HEK293 (cell line): ENCODE measurements around the gene RIT1.

Experiments used
- CTCF ChIA-PET: fragments of 350-600 bp; formaldehyde crosslinking; extraction: SDS; loops from one replicate; lab custom pipeline; 2021; ENCODE audit warnings: antibody characterized with exemption; lab: Yijun Ruan, JAX
- POLR2A ChIA-PET: fragments of 300-600 bp; formaldehyde crosslinking; extraction: SDS; loops from one replicate; lab custom pipeline; 2020; ENCODE audit warnings: antibody characterized with exemption, inconsistent platforms; lab: Yijun Ruan, JAX
- H3K27ac ChIP-seq: fragments of 200-500 bp; sonication (Bioruptor generic); 2 replicates; pipeline ENCODE4 v1.5.1; 2014; ENCODE audit warnings: low read depth, low read length, control low read depth, inconsistent platforms; ENCODE audit errors: extremely low read depth
- H3K36me3 ChIP-seq, 2 experiments: fragments of 200-500 bp in 1 of 2; sonication (Bioruptor generic) in 1 of 2; 1 replicate in 1 of 2; 2 replicates in 1 of 2; pipeline ENCODE4 v1.5.1; 2014 to 2017; ENCODE audit warnings: inconsistent platforms in 2 of 2, low read length in 2 of 2; ENCODE audit not compliant: control insufficient read depth in 2 of 2, insufficient read depth in 1 of 2
- H3K4me1 ChIP-seq: fragments of 200-500 bp; sonication (Bioruptor generic); 2 replicates; pipeline ENCODE4 v1.5.1; 2014; ENCODE audit warnings: mild to moderate bottlenecking, low read length, inconsistent platforms; ENCODE audit not compliant: control insufficient read depth, insufficient read depth
- H3K4me3 ChIP-seq: 2 replicates; pipeline ENCODE4 v1.5.1; 2011; ENCODE audit warnings: low read depth, mild to moderate bottlenecking, control low read depth, low read length, moderate library complexity
- H3K9me3 ChIP-seq: fragments of 200-500 bp; sonication (Bioruptor generic); 2 replicates; pipeline ENCODE4 v1.5.1; 2014; ENCODE audit warnings: low read depth, low read length, inconsistent platforms; ENCODE audit not compliant: control insufficient read depth, insufficient read depth
- GFI1B ChIP-seq: fragments of 450-650 bp; formaldehyde crosslinking; IDR thresholded peaks from 2 replicates; pipeline ENCODE4 v1.5.1; 2016; ENCODE audit warnings: missing biosample characterization, missing genetic modification characterization
- GLI4 ChIP-seq: fragments of 450-650 bp; formaldehyde crosslinking; IDR thresholded peaks from 2 replicates; pipeline ENCODE4 v1.5.1; 2016; ENCODE audit warnings: missing biosample characterization, missing genetic modification characterization
- IKZF3 ChIP-seq: fragments of 450-650 bp; IDR thresholded peaks from 2 replicates; pipeline ENCODE4 v1.5.0; 2018; ENCODE audit warnings: missing biosample characterization, mild to moderate bottlenecking, missing genetic modification characterization, moderate library complexity
- PRDM1 ChIP-seq: fragments of 450-650 bp; formaldehyde crosslinking; IDR thresholded peaks from 2 replicates; pipeline ENCODE4; 2016; ENCODE audit warnings: missing biosample characterization, missing genetic modification characterization
- SP3 ChIP-seq: fragments of 450-650 bp; formaldehyde crosslinking; IDR thresholded peaks from 2 replicates; pipeline ENCODE4 v1.5.1; 2016; ENCODE audit warnings: missing biosample characterization, missing genetic modification characterization
- ZBTB20 ChIP-seq: fragments of 450-650 bp; formaldehyde crosslinking; IDR thresholded peaks from 2 replicates; pipeline ENCODE4 v1.5.1; 2016; ENCODE audit warnings: missing biosample characterization, missing genetic modification characterization
- ZNF146 ChIP-seq: fragments of 450-650 bp; formaldehyde crosslinking; IDR thresholded peaks from 2 replicates; pipeline ENCODE4 v1.5.1; 2016; ENCODE audit warnings: missing biosample characterization, missing genetic modification characterization
- ZNF175 ChIP-seq: fragments of 450-650 bp; formaldehyde crosslinking; IDR thresholded peaks from 2 replicates; pipeline ENCODE4 v1.5.1; 2016; ENCODE audit warnings: missing biosample characterization, missing genetic modification characterization
- ZNF292 ChIP-seq: fragments of 450-650 bp; formaldehyde crosslinking; IDR thresholded peaks from 2 replicates; pipeline ENCODE4 v1.5.1; 2016; ENCODE audit warnings: low read depth, missing biosample characterization, missing genetic modification characterization, borderline replicate concordance
- ZNF302 ChIP-seq: fragments of 450-650 bp; formaldehyde crosslinking; IDR thresholded peaks from 2 replicates; pipeline ENCODE4 v1.5.1; 2016; ENCODE audit warnings: missing biosample characterization, missing genetic modification characterization, low read depth
- ZNF664 ChIP-seq: fragments of 450-650 bp; formaldehyde crosslinking; IDR thresholded peaks from 2 replicates; pipeline ENCODE4 v1.5.1; 2016; ENCODE audit warnings: missing biosample characterization, missing genetic modification characterization
- ZNF776 ChIP-seq: fragments of 450-650 bp; formaldehyde crosslinking; IDR thresholded peaks from 2 replicates; pipeline ENCODE4 v1.5.0; 2017; ENCODE audit warnings: missing biosample characterization, missing genetic modification characterization, borderline replicate concordance
- TF ChIP-seq, protein P1 (sequence below): fragments of 450-650 bp; formaldehyde crosslinking; IDR thresholded peaks from 2 replicates; pipeline ENCODE4 v1.5.1; 2016; ENCODE audit warnings: missing biosample characterization, missing genetic modification characterization
- TF ChIP-seq, protein P2 (sequence below): fragments of 450-650 bp; formaldehyde crosslinking; IDR thresholded peaks from 2 replicates; pipeline ENCODE4 v1.5.1; 2016; ENCODE audit warnings: missing biosample characterization, missing genetic modification characterization, borderline replicate concordance
- TF ChIP-seq, protein P3 (sequence below): fragments of 450-650 bp; formaldehyde crosslinking; IDR thresholded peaks from 2 replicates; pipeline ENCODE4 v1.5.1; 2016; ENCODE audit warnings: missing biosample characterization, missing genetic modification characterization, borderline replicate concordance

RIT1 gene

DNA sequence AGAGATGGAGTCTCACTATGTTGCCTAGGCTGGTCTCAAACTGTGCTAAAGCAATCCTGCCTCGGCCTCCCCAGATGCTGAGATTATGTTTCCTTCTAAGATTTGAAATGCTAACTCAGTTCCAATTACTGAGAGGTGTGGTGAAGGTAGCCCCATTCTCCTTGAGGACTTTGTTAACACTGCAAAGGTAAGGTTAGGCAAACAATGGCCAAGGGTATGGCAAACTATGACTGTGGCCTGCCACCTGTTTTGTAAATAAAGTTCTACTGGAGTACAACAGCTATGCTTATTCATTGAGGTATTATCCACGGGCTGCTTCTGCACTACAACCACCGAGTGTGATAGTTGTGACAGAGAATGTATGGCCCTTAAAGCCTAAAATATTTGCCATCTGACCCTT is 9.6 kb upstream of the RIT1 start:
- POLR2A ChIA-PET, result interaction anchor here (4.5 kb wide), 1 partner anchor 13 kb away, joined by 21 read pairs; the partner anchor contains the start of gene KHDC4
- TF ChIP-seq ZBTB20 (tag by site-specific recombination), result no peak
- TF ChIP-seq, all 188 proteins: peak for 0
- Histone ChIP-seq H3K4me3 (no peak overlapping the region), H3K4me1 (no peaks in the 10 kb centered on the region), H3K36me3 (peaks cover 92 to 99% of the 10 kb centered on the region in 2 experiments), H3K27ac (no peak overlapping the region), H3K9me3 (no peaks in the 10 kb centered on the region)
- CTCF ChIA-PET, result interaction anchor here (1.0 kb wide), 2 partner anchors 69 to 209 kb away, joined by 3 to 4 read pairs; no protein-coding TSS in a partner anchor

DNA sequence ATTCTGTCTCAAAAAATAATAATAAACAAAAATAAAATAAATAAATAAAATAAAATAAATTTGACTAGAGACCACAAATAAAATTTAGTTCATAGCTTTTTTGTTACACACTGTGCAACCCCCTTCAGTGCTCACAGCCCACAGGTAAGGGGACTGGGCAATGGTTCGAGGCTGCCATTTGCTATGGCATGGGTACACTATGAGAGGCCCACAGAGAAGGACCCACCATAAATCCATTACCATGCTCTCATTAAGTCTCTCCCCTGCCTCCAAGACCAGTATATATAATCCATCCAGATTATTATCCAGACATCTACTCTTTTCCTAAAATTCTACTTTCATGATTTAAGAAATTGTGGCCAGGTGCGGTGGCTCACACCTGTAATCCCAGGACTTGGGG is 8.7 kb upstream of the RIT1 start:
- TF ChIP-seq ZNF776 (tag by site-specific recombination), result no peak
- TF ChIP-seq, protein P1, sequence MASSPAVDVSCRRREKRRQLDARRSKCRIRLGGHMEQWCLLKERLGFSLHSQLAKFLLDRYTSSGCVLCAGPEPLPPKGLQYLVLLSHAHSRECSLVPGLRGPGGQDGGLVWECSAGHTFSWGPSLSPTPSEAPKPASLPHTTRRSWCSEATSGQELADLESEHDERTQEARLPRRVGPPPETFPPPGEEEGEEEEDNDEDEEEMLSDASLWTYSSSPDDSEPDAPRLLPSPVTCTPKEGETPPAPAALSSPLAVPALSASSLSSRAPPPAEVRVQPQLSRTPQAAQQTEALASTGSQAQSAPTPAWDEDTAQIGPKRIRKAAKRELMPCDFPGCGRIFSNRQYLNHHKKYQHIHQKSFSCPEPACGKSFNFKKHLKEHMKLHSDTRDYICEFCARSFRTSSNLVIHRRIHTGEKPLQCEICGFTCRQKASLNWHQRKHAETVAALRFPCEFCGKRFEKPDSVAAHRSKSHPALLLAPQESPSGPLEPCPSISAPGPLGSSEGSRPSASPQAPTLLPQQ (tag by site-specific recombination), result no peak
- no peak for TF ChIP-seq SP3
- no peak for TF ChIP-seq IKZF3 (tag by site-specific recombination)
- no peak for TF ChIP-seq GFI1B (tag by site-specific recombination)
- no peak for TF ChIP-seq GLI4
- TF ChIP-seq ZNF292 (tag by site-specific recombination), result no peak
- no peak for TF ChIP-seq ZNF664 (tag by site-specific recombination)
- no peak for TF ChIP-seq ZNF146 (tag by site-specific recombination)
- TF ChIP-seq, protein P2, sequence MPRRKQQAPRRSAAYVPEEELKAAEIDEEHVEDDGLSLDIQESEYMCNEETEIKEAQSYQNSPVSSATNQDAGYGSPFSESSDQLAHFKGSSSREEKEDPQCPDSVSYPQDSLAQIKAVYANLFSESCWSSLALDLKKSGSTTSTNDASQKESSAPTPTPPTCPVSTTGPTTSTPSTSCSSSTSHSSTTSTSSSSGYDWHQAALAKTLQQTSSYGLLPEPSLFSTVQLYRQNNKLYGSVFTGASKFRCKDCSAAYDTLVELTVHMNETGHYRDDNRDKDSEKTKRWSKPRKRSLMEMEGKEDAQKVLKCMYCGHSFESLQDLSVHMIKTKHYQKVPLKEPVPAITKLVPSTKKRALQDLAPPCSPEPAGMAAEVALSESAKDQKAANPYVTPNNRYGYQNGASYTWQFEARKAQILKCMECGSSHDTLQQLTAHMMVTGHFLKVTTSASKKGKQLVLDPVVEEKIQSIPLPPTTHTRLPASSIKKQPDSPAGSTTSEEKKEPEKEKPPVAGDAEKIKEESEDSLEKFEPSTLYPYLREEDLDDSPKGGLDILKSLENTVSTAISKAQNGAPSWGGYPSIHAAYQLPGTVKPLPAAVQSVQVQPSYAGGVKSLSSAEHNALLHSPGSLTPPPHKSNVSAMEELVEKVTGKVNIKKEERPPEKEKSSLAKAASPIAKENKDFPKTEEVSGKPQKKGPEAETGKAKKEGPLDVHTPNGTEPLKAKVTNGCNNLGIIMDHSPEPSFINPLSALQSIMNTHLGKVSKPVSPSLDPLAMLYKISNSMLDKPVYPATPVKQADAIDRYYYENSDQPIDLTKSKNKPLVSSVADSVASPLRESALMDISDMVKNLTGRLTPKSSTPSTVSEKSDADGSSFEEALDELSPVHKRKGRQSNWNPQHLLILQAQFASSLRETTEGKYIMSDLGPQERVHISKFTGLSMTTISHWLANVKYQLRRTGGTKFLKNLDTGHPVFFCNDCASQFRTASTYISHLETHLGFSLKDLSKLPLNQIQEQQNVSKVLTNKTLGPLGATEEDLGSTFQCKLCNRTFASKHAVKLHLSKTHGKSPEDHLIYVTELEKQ (tag by site-specific recombination), result no peak
- TF ChIP-seq ZNF175 (tag by site-specific recombination), result no peak
- TF ChIP-seq PRDM1 (tag by site-specific recombination), result no peak
- TF ChIP-seq, protein P3, sequence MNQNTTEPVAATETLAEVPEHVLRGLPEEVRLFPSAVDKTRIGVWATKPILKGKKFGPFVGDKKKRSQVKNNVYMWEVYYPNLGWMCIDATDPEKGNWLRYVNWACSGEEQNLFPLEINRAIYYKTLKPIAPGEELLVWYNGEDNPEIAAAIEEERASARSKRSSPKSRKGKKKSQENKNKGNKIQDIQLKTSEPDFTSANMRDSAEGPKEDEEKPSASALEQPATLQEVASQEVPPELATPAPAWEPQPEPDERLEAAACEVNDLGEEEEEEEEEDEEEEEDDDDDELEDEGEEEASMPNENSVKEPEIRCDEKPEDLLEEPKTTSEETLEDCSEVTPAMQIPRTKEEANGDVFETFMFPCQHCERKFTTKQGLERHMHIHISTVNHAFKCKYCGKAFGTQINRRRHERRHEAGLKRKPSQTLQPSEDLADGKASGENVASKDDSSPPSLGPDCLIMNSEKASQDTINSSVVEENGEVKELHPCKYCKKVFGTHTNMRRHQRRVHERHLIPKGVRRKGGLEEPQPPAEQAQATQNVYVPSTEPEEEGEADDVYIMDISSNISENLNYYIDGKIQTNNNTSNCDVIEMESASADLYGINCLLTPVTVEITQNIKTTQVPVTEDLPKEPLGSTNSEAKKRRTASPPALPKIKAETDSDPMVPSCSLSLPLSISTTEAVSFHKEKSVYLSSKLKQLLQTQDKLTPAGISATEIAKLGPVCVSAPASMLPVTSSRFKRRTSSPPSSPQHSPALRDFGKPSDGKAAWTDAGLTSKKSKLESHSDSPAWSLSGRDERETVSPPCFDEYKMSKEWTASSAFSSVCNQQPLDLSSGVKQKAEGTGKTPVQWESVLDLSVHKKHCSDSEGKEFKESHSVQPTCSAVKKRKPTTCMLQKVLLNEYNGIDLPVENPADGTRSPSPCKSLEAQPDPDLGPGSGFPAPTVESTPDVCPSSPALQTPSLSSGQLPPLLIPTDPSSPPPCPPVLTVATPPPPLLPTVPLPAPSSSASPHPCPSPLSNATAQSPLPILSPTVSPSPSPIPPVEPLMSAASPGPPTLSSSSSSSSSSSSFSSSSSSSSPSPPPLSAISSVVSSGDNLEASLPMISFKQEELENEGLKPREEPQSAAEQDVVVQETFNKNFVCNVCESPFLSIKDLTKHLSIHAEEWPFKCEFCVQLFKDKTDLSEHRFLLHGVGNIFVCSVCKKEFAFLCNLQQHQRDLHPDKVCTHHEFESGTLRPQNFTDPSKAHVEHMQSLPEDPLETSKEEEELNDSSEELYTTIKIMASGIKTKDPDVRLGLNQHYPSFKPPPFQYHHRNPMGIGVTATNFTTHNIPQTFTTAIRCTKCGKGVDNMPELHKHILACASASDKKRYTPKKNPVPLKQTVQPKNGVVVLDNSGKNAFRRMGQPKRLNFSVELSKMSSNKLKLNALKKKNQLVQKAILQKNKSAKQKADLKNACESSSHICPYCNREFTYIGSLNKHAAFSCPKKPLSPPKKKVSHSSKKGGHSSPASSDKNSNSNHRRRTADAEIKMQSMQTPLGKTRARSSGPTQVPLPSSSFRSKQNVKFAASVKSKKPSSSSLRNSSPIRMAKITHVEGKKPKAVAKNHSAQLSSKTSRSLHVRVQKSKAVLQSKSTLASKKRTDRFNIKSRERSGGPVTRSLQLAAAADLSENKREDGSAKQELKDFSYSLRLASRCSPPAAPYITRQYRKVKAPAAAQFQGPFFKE (tag by site-specific recombination), result no peak
- no peak for TF ChIP-seq ZNF302 (tag by site-specific recombination)
- Histone ChIP-seq H3K27ac (no peak overlapping the region), H3K4me1 (no peaks in the 10 kb centered on the region), H3K4me3 (no peak overlapping the region), H3K9me3 (no peaks in the 10 kb centered on the region), H3K36me3 (peaks cover 92 to 99% of the 10 kb centered on the region in 2 experiments)
- ChIA-PET POLR2A (interaction anchor here (1.4 kb wide), 1 partner anchor 14 kb away, joined by 3 read pairs; the partner anchor contains the start of gene KHDC4), CTCF (no interaction called here)
